ENCODE measurements around the gene EEF1G. TPM values are rescaled to one million over a fixed set of nuclear protein-coding genes. Genes with fewer than 3 reads are reported as not detected.

The EEF1G gene
- total RNA-seq, 1 experiment from 2014 or later: 1,667 TPM

DNA sequence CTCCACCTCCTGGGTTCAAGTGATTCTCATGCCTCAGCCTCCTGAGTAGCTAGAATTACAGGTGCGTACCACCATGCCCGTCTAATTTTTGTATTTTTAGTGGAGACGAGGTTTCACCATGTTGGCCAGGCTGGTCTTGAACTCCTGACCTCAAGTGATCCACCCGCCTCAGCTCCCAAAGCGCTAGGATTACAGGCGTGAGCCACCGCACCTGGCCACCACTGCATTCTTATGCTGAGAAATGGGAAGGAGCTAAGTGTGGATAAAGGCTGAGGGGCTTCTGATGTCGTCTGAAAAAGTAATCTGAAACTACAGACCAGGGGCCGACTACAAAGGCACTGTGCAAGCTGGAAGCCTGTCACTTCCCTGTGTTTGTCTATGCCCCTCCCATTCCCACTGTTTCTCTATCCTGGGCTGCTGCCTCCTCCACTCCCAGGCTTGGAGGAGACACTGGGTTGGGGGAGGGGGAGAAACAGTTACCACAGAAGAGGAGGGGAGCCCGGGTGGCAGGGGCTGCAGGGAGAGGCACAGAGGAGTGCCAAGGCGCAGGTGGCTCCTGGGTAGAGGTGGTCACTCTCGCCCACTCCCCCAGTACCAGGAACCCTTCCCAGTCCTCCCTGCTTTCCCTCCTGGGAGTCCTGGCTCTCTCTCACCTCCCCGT lies 30.9 kb upstream of the EEF1G start (continued):
- TF ChIP-seq ZNF532 (CRISPR knock-in tag; IDR thresholded peaks at IDR 0.05; ENCODE audit: borderline replicate concordance) (no peak), RORB (CRISPR knock-in tag; IDR thresholded peaks at IDR 0.05) (no peak), FOXK1 (CRISPR knock-in tag; IDR thresholded peaks at IDR 0.05) (no peak), NFYB (CRISPR knock-in tag; conservative IDR thresholded peaks at IDR 0.05; ENCODE audit: low read depth) (no peak), JAZF1 (CRISPR knock-in tag; IDR thresholded peaks at IDR 0.05) (no peak)

DNA sequence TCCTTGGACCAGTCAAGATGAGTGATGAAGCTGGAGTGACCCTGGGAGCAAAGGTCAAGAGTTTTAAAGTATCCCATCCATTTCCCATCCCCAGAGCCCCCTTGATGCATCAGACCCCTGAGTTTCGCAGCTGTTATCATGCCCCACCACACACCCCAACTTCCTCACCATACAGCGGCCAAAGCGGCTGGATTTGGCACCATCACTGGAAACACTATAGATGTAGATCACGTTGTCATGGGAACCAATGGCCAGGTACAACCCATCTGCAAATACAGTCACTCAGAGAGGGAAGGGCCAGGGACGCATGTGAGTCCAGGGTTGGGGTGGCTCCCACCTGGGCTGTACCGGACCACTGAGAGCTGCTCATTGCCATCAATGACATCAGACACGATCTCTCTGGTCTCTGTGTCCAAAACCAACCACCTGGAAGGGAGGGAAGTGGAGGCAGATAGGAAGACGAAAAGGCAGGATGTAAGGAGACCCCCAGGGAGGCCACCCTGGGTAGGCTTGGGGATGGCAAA lies 30.1 kb upstream of the EEF1G start:
- ATAC-seq: no peak
- TF ChIP-seq GTF2I (CRISPR knock-in tag; conservative IDR thresholded peaks at IDR 0.05) (no peak), SOX15 (CRISPR knock-in tag; IDR thresholded peaks at IDR 0.05) (no peak), NR2C2 (CRISPR knock-in tag; IDR thresholded peaks at IDR 0.05) (no peak), USF2 (CRISPR knock-in tag; IDR thresholded peaks at IDR 0.05) (no peak), NFATC4 (CRISPR knock-in tag; IDR thresholded peaks at IDR 0.05) (no peak), CREM (CRISPR knock-in tag; IDR thresholded peaks at IDR 0.05) (no peak), IRF1 (CRISPR knock-in tag; IDR thresholded peaks at IDR 0.05) (no peak), ZNF532 (CRISPR knock-in tag; IDR thresholded peaks at IDR 0.05; ENCODE audit: borderline replicate concordance) (no peak), ZNF671 (CRISPR knock-in tag; IDR thresholded peaks at IDR 0.05) (no peak), TP53 (CRISPR knock-in tag; IDR thresholded peaks at IDR 0.05) (no peak), ZNF263 (CRISPR knock-in tag; IDR thresholded peaks at IDR 0.05; ENCODE audit: low read depth) (no peak), SP1 (CRISPR knock-in tag; conservative IDR thresholded peaks at IDR 0.05) (no peak), CDX4 (CRISPR knock-in tag; IDR thresholded peaks at IDR 0.05; ENCODE audit: borderline replicate concordance) (no peak), ZNF512 (CRISPR knock-in tag; IDR thresholded peaks at IDR 0.05; ENCODE audit: borderline replicate concordance) (no peak), KAT7 (CRISPR knock-in tag; IDR thresholded peaks at IDR 0.05; ENCODE audit: borderline replicate concordance) (no peak), NFYB (CRISPR knock-in tag; conservative IDR thresholded peaks at IDR 0.05; ENCODE audit: low read depth) (no peak), FOXP1 (CRISPR knock-in tag; IDR thresholded peaks at IDR 0.05; ENCODE audit: borderline replicate concordance) (no peak)
- TF ChIP-seq, protein P1, sequence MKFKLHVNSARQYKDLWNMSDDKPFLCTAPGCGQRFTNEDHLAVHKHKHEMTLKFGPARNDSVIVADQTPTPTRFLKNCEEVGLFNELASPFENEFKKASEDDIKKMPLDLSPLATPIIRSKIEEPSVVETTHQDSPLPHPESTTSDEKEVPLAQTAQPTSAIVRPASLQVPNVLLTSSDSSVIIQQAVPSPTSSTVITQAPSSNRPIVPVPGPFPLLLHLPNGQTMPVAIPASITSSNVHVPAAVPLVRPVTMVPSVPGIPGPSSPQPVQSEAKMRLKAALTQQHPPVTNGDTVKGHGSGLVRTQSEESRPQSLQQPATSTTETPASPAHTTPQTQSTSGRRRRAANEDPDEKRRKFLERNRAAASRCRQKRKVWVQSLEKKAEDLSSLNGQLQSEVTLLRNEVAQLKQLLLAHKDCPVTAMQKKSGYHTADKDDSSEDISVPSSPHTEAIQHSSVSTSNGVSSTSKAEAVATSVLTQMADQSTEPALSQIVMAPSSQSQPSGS (CRISPR knock-in tag; IDR thresholded peaks at IDR 0.05; ENCODE audit: borderline replicate concordance, low read depth): no peak

More for the DNA sequence above, 30.1 kb upstream of the EEF1G start:
- Mint-ChIP-seq H3K27me3 (ENCODE audit: low read depth) (peaks cover 26% of the 10 kb centered on the region), H3K36me3 (peaks cover 18% of the 10 kb centered on the region), H3K4me3 (peak overlapping the region; percentile 91), H3K9me3 (no peaks in the 10 kb centered on the region), H3K4me1 (peaks cover 58% of the 10 kb centered on the region), H3K27ac (peak overlapping the region; percentile 4; the same call in 1 of the 2 replicates)
- CTCF ChIA-PET: interaction anchor here (0.8 to 8.9 kb wide), 6 partner anchors 8 to 183 kb away, joined by 3 to 74 read pairs (median 3); partner anchors contain the start of genes EML3, ROM1, TMEM179B and TUT1
- DNase-seq (ENCODE audit: low spot score): no peak
- POLR2A ChIA-PET: interaction anchor here (1.4 to 2.2 kb wide), 3 partner anchors 12 to 61 kb away, joined by 5 to 9 read pairs (median 8); partner anchors contain the start of genes B3GAT3, C11orf98, CSKMT and TUT1

All from WTC11 (cell line).